Posterior cingulate gyrus (tissue), 11 donors: ENCODE data around the gene NUBP2.
A peak's percentile ranks its signal among the peaks of the same experiment; 100 is the strongest.

Experiments used
- DNase-seq, 10 donors: peaks; one replicate each; pipeline versions ENCODE4 v3.0.0 to v3.0.0-alpha.2; 2020 to 2021; ENCODE audit warnings: mixed read lengths in 3 of 10
- intact Hi-C: fragments of 100-400 bp; cut with DNase I; formaldehyde crosslinking; loops from one replicate; pipeline ENCODE4 v1.15.1; 2023

Gene NUBP2

DNA sequence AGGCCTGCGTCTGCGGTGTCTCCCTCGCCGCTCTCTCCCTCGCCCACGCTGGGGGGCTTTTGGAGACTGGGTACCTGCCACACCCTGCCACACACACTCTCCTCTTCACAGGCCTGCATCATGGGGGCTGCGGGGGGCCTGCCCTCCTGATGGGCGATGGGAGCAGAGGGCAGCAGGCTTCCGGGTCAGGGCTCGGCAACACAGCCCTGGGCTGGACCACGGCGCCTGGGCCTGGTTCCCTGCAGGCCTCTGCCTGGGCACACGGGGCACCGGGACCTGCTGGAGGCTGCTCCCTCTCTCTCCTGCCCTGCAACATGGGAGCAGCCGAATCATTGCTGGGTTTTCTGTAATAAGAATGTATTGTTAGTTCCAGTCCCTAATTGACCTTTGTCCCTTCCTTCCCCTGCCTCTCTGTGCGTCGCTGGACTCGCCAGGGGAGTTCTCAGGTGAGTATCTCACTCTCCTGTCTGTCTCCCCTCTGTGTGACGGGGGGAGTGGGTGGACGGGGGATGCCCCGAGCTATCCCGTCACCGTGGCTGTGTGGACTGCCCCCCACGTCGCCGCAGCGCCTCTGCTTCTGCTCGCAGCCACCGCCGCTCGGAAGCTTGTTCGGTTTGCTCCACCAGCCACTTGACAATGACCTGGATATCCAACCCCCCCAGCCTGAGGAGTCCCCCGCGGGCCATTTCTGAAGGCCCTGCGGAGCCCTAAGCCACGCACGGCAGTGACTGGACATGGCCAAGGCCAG lies 24.9 kb upstream of the NUBP2 start:
- no peak for DNase-seq
- intact Hi-C loops, result no loop called here

GRCh38 chr16:1758923-1759322 lies 23.8 kb upstream of the NUBP2 start:
- intact Hi-C loops, result no loop called here
- no peak for DNase-seq

- intact Hi-C loops, result no loop called here
These were observed 23.2 kb upstream of the NUBP2 start for GRCh38 chr16:1759511-1759910.

GRCh38 chr16:1760911-1761310 lies 21.8 kb upstream of the NUBP2 start:
- DNase-seq, result no peak
- intact Hi-C loops, result no loop called here

More at GRCh38 chr16:1759511-1759910, 23.2 kb upstream of the NUBP2 start:
- DNase-seq, result peak in 1 of 10 donors; percentile 79

GRCh38 chr16:1761751-1762150 lies 21.0 kb upstream of the NUBP2 start:
- DNase-seq, result no peak
- intact Hi-C loops, result no loop called here

DNA sequence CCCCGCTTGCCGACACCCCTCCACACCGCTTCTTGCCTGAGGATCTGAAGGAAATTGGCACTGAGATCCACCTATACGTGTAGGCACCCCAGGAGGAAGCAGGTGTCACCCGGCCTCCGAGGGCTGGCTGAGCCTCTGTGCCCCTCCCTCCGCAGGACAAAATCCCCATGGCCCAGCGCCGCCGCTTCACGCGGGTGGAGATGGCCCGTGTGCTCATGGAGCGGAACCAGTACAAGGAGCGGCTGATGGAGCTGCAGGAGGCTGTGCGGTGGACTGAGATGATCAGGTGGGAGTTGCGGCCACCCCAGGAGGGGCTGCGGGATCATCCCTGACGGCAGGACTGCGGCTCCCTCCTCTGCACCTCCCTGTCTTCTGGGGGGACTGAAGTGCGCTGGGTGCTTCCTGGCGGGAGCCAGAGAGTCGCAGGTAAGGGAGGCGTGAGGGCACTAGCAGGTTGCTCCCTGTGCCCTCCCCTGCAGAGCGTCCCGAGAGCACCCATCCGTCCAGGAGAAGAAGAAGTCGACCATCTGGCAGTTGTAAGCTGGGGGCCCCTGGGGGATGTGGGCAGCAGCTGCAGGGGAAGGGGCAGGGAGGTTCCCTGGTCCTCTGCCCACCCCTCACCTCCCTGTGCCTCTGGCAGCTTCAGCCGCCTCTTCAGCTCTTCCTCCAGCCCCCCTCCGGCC lies 20.4 kb upstream of the NUBP2 start:
- intact Hi-C loops, result no loop called here
- DNase-seq, result no peak

GRCh38 chr16:1762879-1763520 lies 19.8 kb upstream of the NUBP2 start:
- intact Hi-C loops, result no loop called here
- no peak for DNase-seq

DNA sequence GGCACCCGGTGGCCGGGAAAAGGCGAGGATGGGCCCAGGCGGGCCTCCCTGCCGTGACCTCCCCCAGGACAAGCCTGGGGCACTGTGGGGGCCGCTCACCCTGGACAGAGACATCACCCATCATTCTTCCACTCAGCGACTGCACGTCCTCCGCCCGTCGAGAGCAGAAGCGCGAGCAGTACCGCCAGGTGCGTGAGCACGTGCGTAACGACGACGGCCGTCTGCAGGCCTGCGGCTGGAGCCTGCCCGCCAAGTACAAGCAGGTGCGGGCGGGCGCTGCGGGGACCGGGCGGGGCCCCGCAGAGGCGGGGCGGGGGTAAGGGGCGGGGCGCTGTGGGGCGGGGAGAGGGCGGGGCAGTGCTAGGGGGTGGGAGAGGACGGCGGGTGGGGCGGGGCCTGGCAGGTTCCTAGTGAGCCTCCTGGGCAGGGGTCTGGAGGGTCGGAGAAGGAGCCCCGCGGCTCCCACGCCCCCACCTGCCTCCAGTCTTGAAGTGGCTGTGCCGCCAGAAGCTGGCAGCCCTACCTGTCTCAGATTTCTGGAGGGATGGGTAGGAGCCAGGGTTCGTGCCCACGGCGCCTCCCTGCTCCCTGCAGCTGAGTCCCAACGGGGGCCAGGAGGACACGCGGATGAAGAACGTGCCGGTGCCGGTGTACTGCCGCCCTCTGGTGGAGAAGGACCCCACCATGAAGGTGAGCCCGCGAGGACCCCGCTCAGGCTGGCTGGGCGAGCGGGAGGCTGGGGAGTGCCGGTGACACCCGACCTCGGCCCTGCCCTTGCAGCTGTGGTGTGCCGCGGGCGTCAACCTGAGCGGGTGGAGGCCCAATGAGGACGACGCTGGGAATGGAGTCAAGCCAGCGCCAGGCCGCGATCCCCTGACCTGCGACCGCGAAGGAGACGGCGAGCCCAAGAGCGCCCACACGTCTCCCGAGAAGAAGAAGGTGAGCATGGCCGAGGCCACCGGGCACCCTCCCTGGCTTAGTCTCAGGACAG lies 18.9 kb upstream of the NUBP2 start:
- peak in 3 of 10 donors; percentile 44 to 86 (median 55) for DNase-seq
- intact Hi-C loops, result no loop called here

GRCh38 chr16:1764971-1765370 lies 17.8 kb upstream of the NUBP2 start:
- intact Hi-C loops, result no loop called here
- no peak for DNase-seq

DNA sequence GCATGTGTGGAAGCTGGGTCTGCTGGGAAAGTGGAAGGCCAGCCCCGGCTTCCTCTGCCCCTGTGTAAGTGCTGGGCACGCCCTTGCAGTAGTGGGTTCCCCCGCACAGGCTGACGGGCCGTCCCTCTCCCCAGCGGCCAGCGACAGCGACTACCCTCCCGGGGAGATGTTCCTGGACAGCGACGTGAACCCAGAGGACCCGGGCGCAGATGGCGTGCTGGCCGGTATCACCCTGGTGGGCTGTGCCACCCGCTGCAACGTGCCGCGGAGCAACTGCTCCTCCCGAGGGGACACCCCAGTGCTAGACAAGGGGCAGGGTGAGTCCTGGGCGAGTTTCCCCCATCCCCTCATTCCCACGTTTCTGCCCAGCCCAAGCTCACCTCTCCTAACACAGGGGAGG lies 16.9 kb upstream of the NUBP2 start:
- DNase-seq, result no peak
- intact Hi-C loops, result no loop called here

DNA sequence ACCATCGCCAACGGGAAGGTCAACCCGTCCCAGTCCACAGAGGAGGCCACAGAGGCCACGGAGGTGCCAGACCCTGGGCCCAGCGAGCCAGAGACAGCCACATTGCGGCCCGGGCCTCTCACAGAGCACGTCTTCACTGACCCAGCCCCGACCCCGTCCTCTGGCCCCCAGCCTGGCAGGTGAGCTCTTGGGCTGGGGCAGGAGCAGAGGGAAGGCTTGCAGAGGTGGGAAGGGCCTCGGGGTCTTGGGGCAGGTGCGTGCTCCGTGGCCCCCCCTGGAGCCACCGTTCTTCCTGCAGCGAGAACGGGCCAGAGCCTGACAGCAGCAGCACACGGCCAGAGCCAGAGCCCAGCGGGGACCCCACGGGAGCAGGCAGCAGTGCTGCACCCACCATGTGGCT lies 16.5 kb upstream of the NUBP2 start:
- intact Hi-C loops, result no loop called here
- no peak for DNase-seq

GRCh38 chr16:1766701-1767100 lies 16.1 kb upstream of the NUBP2 start:
- no peak for DNase-seq
- intact Hi-C loops, result no loop called here

DNA sequence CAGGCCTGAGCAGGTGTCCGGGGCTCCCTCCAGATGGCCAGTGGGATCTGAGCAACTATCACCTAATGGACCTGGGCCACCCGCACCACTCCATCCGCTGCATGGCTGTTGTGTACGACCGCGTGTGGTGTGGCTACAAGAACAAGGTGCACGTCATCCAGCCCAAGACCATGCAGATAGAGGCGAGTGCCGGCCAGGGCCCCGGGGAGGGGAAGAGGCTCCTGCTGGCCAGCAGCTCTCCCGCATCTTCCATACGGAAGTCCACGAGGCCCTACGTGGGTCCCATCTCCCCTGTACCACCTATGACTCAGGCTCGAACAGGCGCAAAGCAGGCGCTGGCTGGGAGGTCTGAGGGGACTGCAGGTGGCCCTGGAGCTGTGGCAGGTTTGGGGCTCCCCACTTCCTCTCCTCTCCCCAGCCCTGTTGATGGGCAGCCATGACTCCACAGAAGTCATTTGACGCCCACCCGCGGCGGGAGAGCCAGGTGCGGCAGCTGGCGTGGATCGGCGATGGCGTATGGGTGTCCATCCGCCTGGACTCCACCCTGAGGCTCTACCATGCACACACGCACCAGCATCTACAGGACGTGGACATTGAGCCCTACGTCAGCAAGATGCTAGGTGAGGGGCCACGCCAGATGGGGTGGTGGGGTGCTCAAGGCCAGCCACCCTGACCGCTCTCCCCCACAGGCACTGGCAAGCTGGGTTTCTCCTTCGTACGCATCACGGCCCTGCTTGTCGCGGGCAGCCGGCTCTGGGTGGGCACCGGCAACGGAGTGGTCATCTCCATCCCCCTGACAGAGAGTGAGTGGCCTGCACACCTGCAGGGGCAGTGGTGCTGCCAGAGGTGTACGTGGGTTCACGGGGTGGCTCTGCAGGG lies 15.4 kb upstream of the NUBP2 start:
- intact Hi-C loops, result no loop called here
- no peak for DNase-seq

GRCh38 chr16:1768061-1768766 lies 14.5 kb upstream of the NUBP2 start:
- DNase-seq, result no peak
- intact Hi-C loops, result no loop called here

- no peak for DNase-seq
These were observed 13.9 kb upstream of the NUBP2 start for GRCh38 chr16:1768767-1769401.

DNA sequence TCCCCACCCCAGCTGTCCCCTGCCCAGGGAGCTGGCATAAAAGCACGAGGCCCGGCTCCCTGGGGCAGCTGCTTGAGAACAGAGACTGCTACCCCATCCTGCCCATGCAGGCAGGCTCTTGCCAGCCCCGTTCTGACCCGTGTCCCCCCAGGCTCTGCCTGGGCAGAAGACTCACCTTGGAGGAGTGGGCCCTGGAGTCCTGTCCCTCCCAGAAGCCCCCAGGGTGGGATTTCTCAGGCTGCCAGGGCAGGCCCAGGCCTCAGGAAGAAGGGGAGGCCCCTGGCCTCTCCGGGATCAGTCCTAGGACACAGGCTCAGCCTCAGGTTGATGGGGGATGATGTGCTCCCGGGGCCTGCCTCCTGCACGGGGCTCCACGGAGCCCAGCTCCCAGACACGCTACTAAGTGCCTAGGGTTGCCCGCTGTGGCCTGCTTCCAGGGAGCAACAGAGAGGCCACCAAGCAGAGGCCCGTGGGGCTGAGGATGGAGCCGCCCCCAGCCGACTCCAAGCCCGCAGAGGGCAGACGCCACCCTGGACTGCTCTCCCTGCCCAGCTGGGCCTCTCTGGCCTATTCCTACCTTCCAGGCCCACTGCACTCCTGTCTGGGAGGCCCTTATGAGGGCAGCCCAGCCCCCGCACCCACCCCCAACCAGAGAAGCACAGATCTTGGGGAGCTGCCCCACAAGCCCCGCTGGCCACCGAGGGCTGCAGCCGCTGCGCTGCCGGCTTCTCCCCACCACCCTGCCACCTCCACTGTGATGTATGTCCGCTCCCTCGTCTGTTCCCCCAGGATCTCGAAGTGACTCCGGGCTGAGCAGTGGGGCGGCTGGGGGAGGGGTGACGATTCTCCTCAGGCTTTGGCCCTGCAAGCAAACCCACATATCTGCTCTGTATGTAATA lies 13.1 kb upstream of the NUBP2 start:
- no peak for DNase-seq
- intact Hi-C loops, result loop anchor here (5.0 kb wide), 3 partner anchors 58 to 193 kb away; partner anchors contain the start of genes FAHD1, HAGH, MAPK8IP3 and RPS2

More at GRCh38 chr16:1768767-1769401, 13.9 kb upstream of the NUBP2 start:
- intact Hi-C loops, result no loop called here
